T-helper 1 cell (primary cell): ENCODE measurements around the gene SPTLC2.

Source experiments
- DNase-seq, 5 donors: peaks; one replicate each; pipeline ENCODE4 v3.0.0-alpha.2; 2012 to 2020

The SPTLC2 gene

GRCh38 chr14:77458249-77458950 lies 158.0 kb downstream of the SPTLC2 start:
- DNase-seq, result peak in 2 of 5 donors; percentile 11 to 44

GRCh38 chr14:77457522-77458248 lies 158.8 kb downstream of the SPTLC2 start, which contains the start of the genes AHSA1 and VIPAS39:
Gene AHSA1 (plus strand): TSS chr14:77458093. CDS start chr14:77458190, 97 bp downstream.
Gene VIPAS39 (minus strand): TSS chr14:77457601. CDS start chr14:77454102, 3,499 bp downstream.
- peak; percentile 86 to 99 (median 92) for DNase-seq

- no peak for DNase-seq
Measured at GRCh38 chr14:77457115-77457521, 159.3 kb downstream of the SPTLC2 start.
